GM04504 (cell line): ENCODE results near the gene SDK1.
A peak's percentile ranks its signal among the peaks of the same experiment; 100 is the strongest.
"Not testable (repeated sequence)": the region's sequence is repeated elsewhere in the genome, so short reads cannot be mapped to it uniquely, and the experiment has no call there.

Experiments used
- DNase-seq: peaks from one replicate; pipeline ENCODE4 v3.0.0-alpha.2; 2012; ENCODE audit warnings: low read depth

The SDK1 gene

DNA sequence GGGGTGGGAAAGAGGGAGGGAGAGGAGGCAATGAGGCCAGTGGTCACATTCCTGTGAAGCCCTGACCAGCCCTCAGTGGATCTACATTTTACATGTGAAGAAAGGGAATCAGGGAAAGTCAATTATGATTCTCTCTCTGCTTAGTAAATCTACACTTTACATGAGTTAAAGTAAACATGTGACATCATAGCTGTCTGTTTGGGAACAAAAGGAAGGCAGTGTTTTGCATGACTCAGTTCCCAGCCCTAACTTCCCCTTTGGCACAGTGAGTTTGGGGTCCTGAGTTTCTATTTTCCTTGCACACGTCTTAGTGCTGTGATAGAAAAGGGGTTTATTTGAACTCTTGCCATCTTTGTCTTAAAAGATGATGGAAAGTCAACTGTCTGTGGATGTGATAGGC lies 615.1 kb downstream of the SDK1 start:
- no peak for DNase-seq

DNA sequence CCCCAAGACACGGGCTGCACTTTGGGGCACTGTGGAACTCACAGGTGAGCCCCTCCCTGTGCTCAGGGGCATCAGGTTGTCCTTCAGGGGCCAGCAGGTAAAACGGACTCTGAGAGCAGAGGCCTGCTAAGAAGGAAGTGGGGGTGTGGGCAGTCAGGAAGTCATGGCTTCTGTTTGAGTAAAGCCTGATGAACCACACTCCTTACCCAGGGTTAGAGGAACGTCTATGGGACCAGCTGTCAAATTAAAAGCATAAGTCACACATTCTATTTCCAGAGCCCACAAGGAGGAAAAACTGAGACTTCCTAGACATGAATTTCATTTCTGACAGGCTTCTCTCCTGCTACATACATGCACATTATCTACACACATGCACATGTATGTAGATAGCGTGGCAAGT lies 616.4 kb downstream of the SDK1 start:
- no peak for DNase-seq

GRCh38 chr7:3918576-3918975 lies 617.5 kb downstream of the SDK1 start:
- no peak for DNase-seq

GRCh38 chr7:3922175-3922635 lies 621.2 kb downstream of the SDK1 start:
- peak; percentile 24 for DNase-seq

- no peak for DNase-seq
These were observed 622.4 kb downstream of the SDK1 start for GRCh38 chr7:3923307-3923918.

- DNase-seq: no peak
These were observed 623.2 kb downstream of the SDK1 start for GRCh38 chr7:3924277-3924676.

- DNase-seq: no peak
These were observed 626.5 kb downstream of the SDK1 start for GRCh38 chr7:3927446-3928110.

DNA sequence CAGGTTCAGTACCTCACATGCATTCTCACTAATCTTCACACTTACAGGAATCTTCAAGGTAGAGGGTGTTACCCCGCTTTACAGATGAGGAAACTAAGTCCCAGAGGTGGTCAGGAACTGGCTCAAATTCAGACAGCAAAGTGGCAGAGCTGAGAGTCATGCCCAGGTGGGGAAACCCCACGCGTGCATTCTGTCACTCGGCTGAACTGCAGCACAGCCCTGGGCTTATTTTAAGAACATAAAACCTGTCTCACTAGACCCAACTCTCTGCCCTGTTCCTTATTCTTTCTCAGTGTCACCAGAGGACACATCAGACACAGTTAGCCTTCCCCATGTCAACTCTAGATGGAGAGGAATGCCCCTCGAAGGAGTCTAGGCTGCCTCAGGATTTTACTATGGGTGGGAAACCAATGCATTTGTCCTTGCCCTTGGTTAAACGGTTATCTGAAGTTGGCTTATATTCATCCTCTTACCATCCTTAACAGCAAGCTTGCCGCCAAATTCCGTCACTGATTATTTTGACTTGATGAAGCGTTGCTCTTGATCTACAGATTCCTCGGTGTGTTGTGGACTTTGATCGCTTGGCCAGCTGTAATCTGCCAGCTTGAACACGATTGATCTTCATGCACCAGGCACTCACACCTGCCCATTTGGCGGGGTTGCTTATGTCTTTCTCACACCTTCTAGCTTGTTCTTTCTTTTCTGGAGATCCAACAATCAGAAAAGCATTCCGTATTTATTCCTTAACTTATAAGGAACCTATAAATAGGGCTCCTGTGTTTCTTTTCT lies 627.9 kb downstream of the SDK1 start:
- no peak for DNase-seq

GRCh38 chr7:3931843-3932242 lies 630.8 kb downstream of the SDK1 start:
- no peak for DNase-seq

DNA sequence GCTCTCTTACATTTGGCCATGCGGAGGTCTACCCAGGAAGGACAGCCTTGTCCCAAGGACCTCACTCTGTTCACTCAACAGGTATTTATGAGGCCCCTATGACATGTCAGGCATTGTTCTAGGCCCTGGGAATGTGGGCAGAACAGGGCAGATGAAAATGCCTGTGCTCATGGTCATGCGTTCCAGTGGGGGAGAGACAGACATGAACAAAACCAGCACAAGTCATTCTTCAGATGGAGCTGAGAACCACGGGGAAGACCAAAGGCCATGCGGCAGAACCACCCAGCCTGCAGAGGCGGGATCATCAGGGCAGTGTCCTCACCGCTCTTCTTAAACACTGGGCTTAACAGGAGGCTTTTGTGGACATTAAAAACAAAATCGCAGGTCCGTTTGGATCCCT lies 636.1 kb downstream of the SDK1 start:
- no peak for DNase-seq

DNA sequence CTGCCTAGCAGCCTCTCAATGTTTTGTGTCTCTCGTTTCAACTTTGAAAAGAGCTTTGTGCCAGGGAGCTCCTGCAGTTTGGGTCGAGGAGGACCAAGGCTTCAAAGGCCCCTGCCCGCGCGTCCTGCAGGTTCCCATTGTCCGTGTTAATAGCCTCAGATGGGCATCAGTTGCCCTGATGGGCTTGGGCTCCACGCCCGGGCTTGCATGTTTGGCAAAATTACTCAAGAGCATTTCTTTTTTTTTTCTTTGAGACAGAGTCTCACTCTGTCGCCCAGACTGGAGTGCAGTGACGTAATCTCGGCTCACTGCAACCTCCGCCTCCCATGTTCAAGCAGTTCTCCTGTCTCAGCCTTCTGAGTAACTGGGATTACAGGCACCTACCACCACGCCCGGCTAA lies 636.6 kb downstream of the SDK1 start:
- no peak for DNase-seq

DNA sequence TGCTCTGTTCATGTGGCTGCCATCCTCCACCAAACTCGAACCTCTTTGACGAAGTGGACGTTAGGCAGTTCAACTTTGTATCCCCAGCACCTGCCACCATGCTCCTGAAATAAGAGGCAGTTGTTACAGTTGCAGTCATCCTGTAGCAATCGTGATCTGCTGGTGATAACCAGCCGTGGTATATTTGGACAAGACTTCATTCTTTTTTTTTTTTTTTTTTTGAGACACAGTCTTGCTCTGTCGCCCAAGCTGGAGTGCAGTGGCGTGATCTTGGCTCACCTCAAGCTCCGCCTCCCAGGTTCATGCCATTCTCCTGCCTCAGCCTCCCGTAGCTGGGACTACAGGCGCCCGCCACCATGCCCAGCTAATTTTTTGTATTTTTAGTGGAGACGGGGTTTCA lies 640.7 kb downstream of the SDK1 start:
- DNase-seq: not testable (repeated sequence)

DNA sequence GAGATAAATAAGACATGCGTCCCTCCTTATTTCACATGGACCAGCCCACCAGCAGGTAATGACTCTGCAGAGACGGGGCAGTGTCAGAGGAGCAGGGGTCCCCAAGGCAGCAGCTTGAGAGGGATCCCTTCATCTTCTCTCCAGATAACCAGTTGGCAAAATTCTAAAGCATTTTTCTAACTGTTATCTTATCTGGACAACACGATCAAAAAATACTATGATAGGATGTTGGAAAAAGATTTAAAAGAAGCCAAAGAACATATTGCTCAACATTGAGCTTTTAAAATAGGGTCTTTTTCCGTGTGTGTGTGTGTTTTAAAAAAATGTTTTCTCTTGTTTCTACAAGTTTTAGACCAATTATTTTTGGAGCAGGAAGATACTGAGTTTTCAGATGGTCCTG lies 641.2 kb downstream of the SDK1 start:
- DNase-seq: no peak

DNA sequence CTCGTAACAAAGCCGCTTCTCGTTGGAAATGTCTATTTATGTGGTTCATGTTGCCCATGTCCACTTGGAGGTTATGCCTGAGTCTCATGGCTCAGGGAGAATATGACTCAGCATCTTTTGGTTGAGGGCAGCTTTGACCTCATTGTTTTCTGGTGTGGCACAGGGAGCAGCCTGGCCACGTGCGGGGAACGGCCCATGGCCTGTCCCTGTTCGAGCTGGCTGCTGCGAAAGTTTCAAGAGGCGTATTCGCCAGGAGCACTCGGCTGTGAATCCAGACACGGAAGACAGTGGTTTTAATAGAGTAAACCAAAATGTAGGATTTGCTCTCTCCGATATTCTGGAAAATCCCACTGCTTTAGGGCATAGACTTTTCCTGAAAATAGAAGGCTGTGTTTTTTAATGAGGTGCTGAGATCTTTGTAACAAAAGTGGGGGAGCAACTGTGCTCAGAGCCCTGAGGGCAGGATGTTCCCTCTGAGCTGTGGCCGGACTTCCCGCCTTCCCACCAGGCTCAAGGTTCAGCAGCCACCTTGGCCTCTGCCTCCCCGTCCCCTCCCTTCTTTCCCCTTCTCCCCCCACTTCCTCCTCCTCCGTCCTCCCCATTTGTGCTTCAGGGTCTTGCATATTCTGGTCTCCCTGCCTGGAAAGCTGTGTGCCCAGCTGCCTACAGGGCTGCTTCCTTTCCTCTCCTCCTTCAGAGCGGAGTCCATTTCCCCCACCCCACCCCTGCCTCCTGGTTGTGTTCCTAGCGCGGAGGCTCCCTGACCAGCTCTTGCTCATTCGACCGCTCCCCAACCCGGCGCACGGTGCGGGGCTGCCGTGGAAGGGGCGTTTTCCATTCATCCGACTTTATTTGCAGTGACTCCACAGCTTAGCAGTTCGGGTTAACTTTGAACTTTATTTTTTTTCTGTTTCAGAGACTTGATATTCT lies 642.0 kb downstream of the SDK1 start:
- DNase-seq: no peak

GRCh38 chr7:3943779-3944520 lies 642.9 kb downstream of the SDK1 start:
- DNase-seq: no peak

GRCh38 chr7:3949242-3949640 lies 648.2 kb downstream of the SDK1 start:
- no peak for DNase-seq

DNA sequence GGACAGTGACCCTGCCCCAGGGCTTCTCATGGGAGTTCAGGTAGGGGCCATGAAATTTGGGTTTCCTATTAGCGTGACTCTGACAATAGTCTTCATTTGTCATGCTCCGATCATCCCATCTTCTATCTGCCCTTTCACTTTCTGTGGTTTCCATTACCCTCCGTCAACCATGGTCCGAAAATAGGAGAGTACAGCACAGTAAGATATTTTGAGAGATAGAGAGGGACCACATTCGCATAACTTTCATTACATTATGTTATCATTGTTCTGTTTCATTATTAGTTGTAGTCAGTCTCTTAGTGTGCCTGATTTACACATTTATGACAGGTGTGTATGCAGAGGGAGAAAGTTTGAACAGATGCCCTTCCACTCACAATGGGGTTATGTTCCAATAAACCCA lies 649.2 kb downstream of the SDK1 start:
- no peak for DNase-seq

DNA sequence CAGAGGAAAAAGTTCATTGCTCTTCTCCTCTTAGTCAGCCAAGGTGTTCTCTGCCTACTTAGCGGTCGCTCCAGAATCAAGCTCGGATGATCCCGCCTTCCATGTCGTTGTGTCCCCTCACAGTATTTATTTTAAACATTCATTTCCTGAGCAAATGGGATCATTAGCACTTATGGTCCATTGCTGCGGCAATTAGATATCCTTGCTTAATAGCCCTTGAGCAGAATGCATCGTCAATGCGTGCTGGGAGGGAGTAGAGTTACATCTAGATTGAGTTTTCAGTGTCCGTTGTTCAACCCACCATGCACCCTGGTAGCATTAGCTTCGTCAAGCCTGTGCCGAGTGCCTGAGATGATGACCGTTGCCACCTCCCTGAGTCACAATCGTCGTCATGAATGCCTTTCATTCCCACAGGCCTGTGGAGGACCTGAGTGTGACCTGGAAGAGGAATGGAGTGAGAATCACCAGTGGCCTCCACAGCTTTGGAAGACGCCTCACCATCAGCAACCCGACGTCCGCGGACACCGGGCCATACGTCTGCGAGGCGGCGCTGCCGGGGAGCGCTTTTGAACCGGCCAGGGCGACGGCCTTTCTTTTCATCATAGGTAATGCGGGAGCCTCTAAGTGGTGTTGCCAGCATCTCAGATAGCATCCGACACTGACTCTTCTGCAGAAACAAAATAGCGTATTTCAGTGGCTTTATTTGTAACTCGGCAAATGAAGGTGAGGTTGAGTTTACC lies 650.4 kb downstream of the SDK1 start:
- DNase-seq: no peak

DNA sequence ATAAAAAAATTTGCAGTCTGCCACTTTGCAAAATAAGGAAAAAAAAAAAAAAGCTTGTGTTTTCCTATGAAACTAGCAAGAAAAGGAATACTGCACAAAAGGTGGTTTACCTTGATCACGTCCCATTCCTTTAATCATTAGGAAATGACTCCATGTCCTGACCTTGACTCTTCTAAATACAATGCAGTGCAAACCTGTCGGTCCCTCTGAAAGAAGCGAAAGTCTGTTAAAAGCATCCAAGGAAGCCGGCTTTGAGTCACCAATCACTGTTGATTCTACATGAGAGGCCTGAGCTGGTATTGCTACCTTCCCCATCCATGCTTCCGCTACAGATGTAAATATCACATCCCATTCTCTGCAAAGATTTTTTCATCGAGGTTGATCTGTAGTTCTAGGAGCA lies 652.1 kb downstream of the SDK1 start:
- no peak for DNase-seq

DNA sequence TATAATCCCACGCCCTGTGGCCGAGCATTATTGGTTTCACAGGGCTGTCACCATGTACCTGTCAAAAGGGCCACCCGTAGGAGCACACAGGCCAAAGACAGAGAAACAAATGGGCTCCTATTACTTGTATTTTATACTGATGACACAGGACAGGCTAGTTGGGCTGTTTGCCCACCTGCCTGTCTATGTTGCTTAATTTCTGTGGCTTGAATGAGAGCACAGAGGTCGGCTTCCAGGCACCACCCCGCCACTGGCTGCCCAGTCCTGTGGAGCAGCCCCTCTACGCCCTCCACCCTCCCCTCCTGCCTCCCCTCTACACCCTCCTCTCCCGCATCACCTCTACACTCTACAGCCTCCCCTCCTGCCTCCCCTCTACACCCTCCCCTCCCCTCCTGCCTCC lies 652.9 kb downstream of the SDK1 start:
- no peak for DNase-seq

DNA sequence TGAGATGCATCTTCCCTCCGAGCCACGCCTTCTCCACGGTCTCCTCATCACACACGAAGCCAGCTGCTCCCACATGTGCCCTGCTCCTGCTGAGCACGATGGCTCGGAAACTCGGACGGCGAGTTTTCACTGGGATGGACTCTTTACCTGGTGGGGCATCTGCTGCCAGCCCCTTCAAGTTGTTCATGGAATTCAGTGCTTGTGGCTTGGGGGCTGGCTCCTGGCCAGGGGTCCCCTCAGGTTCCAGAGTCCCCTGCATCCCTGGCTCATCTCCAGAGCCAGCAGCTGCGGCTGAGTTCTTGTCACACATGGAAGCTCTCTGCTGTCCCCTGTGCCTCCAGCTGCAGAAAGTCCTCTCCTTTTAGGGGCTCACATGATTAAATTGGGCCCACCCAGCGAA lies 654.0 kb downstream of the SDK1 start:
- no peak for DNase-seq
